GM19467 (cell line): ENCODE measurements around the gene GCDH.

Experiments
- ATAC-seq: cut with Tn5 transposase; IDR thresholded peaks from one replicate; pipeline ENCODE4 v1.9.1; 2021; ENCODE audit warnings: mild to moderate bottlenecking, moderate library complexity; ENCODE audit not compliant: unreplicated experiment

GCDH gene

GRCh38 chr19:12938779-12939601, 48.0 kb downstream of the GCDH start:
- ATAC-seq = peak; percentile 9

- no peak for ATAC-seq
Observed at GRCh38 chr19:12939975-12940423, 49.0 kb downstream of the GCDH start.

GRCh38 chr19:12940897-12941296, 49.9 kb downstream of the GCDH start:
- ATAC-seq = no peak

- ATAC-seq = no peak
Observed at GRCh38 chr19:12943437-12944044, 52.6 kb downstream of the GCDH start.

- no peak for ATAC-seq
Observed at GRCh38 chr19:12944104-12944674, 53.2 kb downstream of the GCDH start.

GRCh38 chr19:12945479-12946091, 54.6 kb downstream of the GCDH start, which contains the start of gene RAD23A:
Gene RAD23A, plus strand, starts transcription at chr19:12945862. Its CDS starts 87 bp downstream, at chr19:12945949.
- ATAC-seq = peak; percentile 60

- ATAC-seq = peak; percentile 17
Observed at GRCh38 chr19:12946092-12946721, 55.2 kb downstream of the GCDH start.

GRCh38 chr19:12946731-12947496, 56.0 kb downstream of the GCDH start:
- ATAC-seq = no peak

GRCh38 chr19:12947702-12948611, 57.0 kb downstream of the GCDH start:
- ATAC-seq = no peak

GRCh38 chr19:12948612-12949362, 57.8 kb downstream of the GCDH start:
- ATAC-seq = no peak
